8988T (cell line): ENCODE data around the gene CFAP119.

Experiments used
- DNase-seq: peaks from one replicate; pipeline ENCODE4 v3.0.0; 2011

CFAP119 gene

GRCh38 chr16:30737794-30738648 lies 23.8 kb downstream of the CFAP119 start:
- DNase-seq, result no peak

DNA sequence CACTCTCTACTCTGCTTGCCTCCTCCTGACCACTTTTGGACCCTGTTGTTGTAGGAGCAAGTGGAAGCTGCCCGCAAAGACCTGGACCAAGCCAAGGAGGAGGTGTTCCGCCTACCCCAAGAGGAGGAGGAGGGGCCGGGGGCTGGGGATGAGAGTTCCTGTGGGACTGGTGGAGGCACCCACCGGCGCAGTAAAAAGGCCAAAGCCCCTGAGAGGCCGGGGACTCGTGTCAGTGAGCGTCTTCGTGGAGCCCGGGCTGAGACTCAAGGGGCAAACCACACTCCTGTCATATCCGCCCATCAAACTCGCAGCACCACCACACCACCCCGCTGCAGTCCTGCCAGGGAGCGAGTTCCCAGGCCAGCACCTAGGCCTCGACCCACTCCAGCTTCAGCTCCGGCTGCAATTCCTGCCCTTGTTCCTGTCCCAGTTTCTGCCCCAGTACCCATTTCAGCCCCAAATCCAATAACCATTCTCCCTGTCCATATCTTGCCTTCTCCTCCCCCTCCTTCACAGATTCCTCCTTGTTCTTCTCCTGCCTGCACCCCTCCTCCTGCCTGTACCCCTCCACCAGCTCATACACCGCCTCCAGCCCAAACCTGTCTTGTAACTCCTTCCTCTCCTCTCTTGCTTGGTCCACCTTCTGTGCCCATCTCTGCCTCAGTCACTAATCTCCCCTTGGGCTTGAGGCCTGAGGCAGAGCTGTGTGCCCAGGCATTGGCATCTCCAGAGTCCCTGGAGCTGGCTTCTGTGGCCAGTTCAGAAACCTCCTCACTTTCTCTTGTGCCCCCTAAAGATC lies 24.7 kb downstream of the CFAP119 start:
- no peak for DNase-seq

DNA sequence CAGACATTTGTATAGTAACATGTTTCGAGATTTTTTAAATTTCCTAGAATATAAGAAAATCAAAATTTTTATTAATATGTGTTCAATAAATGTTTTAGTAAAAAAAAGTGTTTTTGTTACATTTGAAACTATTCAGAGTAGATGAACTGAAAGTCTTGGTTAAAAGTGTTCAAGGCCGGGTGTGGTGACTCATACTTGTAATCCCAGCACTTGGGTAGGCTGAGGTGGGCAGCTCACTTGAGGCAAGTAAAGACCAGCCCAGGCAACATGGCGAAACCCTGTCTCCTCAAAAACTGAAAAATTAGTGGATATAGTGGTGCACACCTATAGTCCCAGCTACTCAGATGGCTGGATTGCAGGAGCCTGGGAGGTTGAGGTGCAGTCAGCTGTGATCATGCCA lies 30.5 kb downstream of the CFAP119 start:
- DNase-seq, result no peak

GRCh38 chr16:30728899-30729672 lies 32.8 kb downstream of the CFAP119 start:
- DNase-seq, result no peak

- no peak for DNase-seq
These were observed 33.5 kb downstream of the CFAP119 start for GRCh38 chr16:30728321-30728720.

DNA sequence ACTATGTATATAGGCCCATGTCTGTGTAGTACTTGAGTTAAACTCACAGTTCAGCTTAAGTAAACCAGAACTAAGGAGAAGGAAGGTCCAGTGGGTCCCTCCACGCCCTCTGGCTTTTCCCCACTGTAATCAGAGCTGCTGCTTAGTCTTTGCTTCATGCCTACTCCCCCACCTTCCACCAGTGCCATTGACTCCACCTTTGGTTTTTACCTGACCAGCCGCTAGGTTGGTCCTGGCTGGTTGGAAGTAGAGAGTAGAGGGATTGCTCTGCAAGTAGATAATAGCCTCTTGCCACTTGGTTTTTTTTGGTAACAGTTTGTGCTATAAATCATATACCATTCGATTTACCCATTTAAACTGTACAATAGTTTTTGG lies 36.5 kb downstream of the CFAP119 start:
- DNase-seq, result no peak

DNA sequence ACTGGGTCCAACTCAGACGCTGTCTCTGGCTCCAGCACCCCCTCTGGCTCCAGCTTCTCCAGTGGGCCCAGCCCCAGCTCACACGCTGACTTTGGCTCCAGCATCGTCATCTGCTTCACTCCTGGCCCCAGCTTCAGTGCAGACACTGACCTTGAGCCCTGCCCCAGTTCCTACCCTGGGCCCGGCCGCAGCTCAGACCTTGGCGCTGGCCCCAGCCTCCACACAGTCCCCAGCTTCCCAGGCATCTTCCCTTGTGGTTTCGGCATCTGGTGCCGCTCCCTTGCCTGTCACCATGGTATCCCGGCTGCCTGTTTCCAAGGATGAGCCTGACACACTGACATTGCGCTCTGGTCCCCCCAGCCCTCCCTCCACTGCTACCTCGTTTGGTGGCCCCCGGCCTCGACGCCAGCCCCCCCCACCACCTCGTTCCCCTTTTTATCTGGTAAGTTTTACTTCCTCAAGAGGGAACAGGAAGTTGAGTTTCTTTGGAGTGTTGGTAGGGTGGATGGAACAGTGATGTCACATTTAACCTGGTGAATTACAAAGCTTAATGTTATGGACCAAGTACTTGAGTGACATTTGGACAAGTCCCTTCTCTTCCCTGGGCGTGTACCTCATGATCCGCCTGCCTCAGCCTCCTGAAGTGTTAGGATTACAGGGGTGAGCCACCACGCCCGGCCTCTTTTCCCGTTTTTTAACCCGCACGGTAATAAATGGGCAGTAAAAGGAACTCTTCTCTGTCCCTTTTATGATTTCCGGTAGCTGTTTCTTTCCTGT lies 37.0 kb downstream of the CFAP119 start:
- no peak for DNase-seq

GRCh38 chr16:30723725-30724355 lies 38.0 kb downstream of the CFAP119 start:
- DNase-seq, result no peak

DNA sequence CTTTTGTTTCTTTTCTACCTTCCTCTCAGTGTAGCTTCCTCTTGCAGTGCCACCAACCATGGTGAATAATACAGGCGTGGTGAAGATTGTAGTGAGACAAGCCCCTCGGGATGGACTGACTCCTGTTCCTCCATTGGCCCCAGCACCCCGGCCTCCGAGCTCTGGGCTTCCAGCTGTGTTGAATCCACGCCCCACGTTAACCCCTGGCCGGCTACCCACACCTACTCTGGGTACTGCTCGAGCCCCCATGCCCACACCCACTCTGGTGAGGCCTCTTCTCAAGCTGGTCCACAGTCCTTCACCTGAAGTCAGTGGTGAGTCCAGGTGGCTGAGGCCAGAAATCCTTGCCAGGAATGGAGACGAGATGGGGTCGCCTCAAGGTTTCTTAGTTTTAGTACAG lies 38.9 kb downstream of the CFAP119 start:
- DNase-seq, result no peak

GRCh38 chr16:30722443-30722842 lies 39.4 kb downstream of the CFAP119 start:
- no peak for DNase-seq

- no peak for DNase-seq
These were observed 40.3 kb downstream of the CFAP119 start for GRCh38 chr16:30721606-30722005.

DNA sequence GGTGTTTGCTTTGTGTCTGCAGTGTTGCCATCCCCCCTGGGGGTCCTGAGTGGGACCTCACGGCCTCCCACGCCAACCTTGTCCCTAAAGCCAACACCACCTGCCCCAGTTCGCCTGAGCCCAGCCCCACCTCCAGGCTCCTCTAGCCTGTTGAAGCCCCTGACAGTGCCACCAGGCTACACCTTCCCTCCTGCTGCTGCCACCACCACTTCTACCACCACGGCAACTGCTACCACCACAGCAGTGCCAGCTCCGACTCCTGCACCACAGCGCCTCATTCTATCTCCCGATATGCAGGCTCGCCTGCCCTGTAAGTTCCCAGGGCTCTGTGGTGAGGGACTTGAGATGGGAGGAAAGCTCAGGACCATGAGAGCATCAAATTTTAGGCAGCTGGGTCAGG lies 40.7 kb downstream of the CFAP119 start:
- DNase-seq, result no peak

- DNase-seq, result no peak
These were observed 41.2 kb downstream of the CFAP119 start for GRCh38 chr16:30720694-30721093.

DNA sequence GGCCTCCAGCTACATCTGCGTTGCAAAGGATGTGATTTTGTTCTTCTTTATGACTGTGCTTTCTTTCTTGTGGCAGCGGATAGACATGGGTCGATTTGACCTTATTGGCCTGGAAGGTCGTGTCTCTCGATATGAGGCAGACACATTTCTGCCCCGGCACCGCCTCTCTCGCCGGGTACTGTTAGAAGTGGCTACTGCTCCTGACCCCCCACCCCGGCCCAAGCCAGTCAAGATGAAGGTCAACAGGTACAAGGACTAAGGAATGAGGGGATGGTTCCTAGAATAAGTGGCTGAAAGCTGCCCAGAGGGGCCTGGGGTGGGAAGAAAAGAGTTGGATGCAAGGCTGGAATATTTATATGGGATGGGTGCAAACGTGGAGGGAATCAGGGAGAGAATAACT lies 41.8 kb downstream of the CFAP119 start:
- no peak for DNase-seq

GRCh38 chr16:30715750-30716445 lies 46.0 kb downstream of the CFAP119 start:
- no peak for DNase-seq

DNA sequence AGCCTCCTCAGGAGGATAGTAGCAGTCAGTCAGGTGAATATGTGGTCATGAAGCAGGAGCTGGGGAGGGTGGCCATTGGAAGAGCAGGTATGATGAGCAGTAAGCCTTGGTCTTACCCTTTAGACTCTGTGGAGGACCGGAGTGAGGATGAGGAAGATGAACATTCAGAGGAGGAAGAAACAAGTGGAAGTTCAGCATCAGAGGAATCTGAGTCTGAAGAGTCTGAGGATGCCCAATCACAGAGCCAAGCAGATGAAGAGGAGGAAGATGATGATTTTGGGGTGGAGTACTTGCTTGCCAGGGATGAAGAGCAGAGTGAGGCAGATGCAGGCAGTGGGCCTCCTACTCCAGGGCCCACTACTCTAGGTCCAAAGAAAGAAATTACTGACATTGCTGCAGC lies 50.1 kb downstream of the CFAP119 start:
- DNase-seq, result no peak

- no peak for DNase-seq
These were observed 50.9 kb downstream of the CFAP119 start for GRCh38 chr16:30710971-30711370.
